MCF 10A (cell line): ENCODE results near the gene RBM20. TPM values are rescaled to one million over a fixed set of nuclear protein-coding genes. Genes with fewer than 3 reads are reported as not detected.

Experiments
- BruUV-seq: library from RNA; stranded (reverse); fragments of 400-500 nt; replicated peaks from 2 replicates; lab custom pipeline; 2021; lab: Mats Ljungman, UMichigan
- CTCF ChIA-PET: fragments of 300-600 bp; sonication (Branson Sonifier 250); formaldehyde crosslinking; extraction: SDS; loops from one replicate; lab custom pipeline; 2021; ENCODE audit warnings: antibody characterized with exemption, inconsistent platforms; lab: Yijun Ruan, JAX
- POLR2A ChIA-PET: fragments of 300-600, 350-650 bp; sonication (Branson Sonifier 250); formaldehyde crosslinking; extraction: SDS; loops from one replicate; lab custom pipeline; 2020; ENCODE audit warnings: antibody characterized with exemption, inconsistent platforms; lab: Yijun Ruan, JAX
- DNase-seq: peaks from one replicate; pipeline ENCODE4 v3.0.0-alpha.2; 2018; ENCODE audit not compliant: unreplicated experiment
- H3K27ac Mint-ChIP-seq: one replicate; pipeline ENCODE4 v1.8.0; 2022; ENCODE audit warnings: mild to moderate bottlenecking, low read depth, mixed read lengths; ENCODE audit not compliant: unreplicated experiment
- H3K27me3 Mint-ChIP-seq: one replicate; pipeline ENCODE4 v1.8.0; 2022; ENCODE audit warnings: mixed read lengths; ENCODE audit not compliant: insufficient read depth, unreplicated experiment
- H3K36me3 Mint-ChIP-seq: one replicate; pipeline ENCODE4 v1.8.0; 2022; ENCODE audit warnings: mild to moderate bottlenecking, moderate library complexity, mixed read lengths; ENCODE audit not compliant: insufficient read depth, unreplicated experiment
- H3K4me1 Mint-ChIP-seq: one replicate; pipeline ENCODE4 v1.8.0; 2022; ENCODE audit warnings: mixed read lengths; ENCODE audit not compliant: insufficient read depth, unreplicated experiment
- H3K4me3 Mint-ChIP-seq: one replicate; pipeline ENCODE4 v1.8.0; 2022; ENCODE audit warnings: mild to moderate bottlenecking, moderate library complexity, mixed read lengths; ENCODE audit not compliant: unreplicated experiment
- H3K9me3 Mint-ChIP-seq: one replicate; pipeline ENCODE4 v1.8.0; 2022; ENCODE audit warnings: mixed read lengths; ENCODE audit not compliant: unreplicated experiment
- intact Hi-C: fragments of 100-400 bp; cut with micrococcal nuclease; formaldehyde crosslinking; loops from 2 replicates; pipeline ENCODE4 v1.14.1; 2022
- total RNA-seq: library from RNA; stranded (reverse); gene quantifications from 2 replicates; pipeline ENCODE4 v1.2.3, GENCODE V29; 2022
- TF ChIP-seq, protein P1 (sequence below): fragments of 200-600 bp; IDR thresholded peaks from one replicate; pipeline ENCODE4 v1.8.0; 2022; ENCODE audit warnings: antibody characterized with exemption, mild to moderate bottlenecking; ENCODE audit not compliant: unreplicated experiment

The RBM20 gene
- total RNA-seq, 1 experiment from 2014 or later, result not detected

DNA sequence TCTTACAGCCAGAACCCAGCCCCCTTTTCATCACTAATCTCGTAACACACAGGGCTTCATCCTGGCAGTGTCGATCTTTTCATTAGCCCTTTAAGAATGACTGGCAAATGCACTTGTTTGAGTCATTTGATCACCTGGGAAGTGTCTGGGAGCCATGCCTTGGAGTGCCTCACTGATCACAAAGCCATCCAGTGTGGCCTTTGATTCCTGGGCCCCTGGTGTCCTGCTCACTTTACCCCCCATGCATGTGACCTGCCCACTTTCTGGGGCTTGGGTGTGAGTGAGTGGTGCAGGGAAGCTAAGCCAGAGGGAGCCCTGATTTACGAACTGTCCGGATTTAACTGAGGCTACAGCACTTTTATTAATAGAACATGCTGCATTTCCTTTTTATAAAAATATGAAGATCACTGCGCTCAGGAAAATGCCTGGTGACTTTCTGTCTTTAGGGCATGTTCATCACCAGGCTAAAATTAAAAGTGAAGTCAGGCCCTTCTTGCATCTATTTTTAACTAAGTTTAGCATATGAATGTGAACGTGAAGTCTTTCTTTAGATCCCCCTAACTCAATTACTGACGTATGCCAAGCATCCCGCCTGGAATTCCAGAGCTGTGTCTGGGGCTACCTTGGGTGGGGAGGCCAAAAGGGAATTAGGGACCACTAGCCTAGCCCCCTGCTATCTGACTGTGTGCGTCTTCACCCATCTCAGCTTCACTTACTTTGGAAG is 23.6 kb downstream of the RBM20 start:
- no peak overlapping the region for H3K4me3 Mint-ChIP-seq
- no peaks in the 10 kb centered on the region for H3K9me3 Mint-ChIP-seq
- ChIA-PET CTCF (interaction anchor here (1.0 kb wide), 1 partner anchor 63 kb away, joined by 3 read pairs; no protein-coding TSS in a partner anchor), POLR2A (no interaction called here)
- H3K27ac Mint-ChIP-seq, result no peak overlapping the region
- peaks cover 6% of the 10 kb centered on the region for H3K36me3 Mint-ChIP-seq
- H3K27me3 Mint-ChIP-seq, result no peaks in the 10 kb centered on the region
- TF ChIP-seq, protein P1, sequence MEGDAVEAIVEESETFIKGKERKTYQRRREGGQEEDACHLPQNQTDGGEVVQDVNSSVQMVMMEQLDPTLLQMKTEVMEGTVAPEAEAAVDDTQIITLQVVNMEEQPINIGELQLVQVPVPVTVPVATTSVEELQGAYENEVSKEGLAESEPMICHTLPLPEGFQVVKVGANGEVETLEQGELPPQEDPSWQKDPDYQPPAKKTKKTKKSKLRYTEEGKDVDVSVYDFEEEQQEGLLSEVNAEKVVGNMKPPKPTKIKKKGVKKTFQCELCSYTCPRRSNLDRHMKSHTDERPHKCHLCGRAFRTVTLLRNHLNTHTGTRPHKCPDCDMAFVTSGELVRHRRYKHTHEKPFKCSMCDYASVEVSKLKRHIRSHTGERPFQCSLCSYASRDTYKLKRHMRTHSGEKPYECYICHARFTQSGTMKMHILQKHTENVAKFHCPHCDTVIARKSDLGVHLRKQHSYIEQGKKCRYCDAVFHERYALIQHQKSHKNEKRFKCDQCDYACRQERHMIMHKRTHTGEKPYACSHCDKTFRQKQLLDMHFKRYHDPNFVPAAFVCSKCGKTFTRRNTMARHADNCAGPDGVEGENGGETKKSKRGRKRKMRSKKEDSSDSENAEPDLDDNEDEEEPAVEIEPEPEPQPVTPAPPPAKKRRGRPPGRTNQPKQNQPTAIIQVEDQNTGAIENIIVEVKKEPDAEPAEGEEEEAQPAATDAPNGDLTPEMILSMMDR, result no peak
- no peak for DNase-seq
- intact Hi-C loops, result no loop called here
- BruUV-seq, result no TSS peak
- peaks cover 14% of the 10 kb centered on the region for H3K4me1 Mint-ChIP-seq

DNA sequence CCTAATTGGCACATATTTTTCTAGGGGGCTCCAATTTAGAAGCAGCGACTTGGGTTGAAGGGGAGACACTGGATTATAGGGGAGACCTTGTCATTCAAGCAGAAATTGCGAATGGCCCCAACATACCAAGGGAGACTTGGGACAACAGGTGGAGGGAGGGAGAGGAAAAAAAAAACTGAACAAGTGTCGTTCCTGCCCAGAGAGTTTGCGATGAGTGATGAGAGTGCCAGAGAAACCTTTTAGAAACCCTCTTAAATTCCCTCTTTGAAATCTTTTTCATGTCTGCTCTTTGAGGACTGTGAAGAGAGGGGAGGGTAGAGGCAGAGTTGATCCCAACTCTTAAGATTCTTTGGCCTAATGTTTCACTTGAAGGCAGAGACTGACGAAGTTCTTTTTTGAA is 24.3 kb downstream of the RBM20 start:
- POLR2A ChIA-PET, result no interaction called here
- Mint-ChIP-seq H3K27ac (no peak overlapping the region), H3K9me3 (no peaks in the 10 kb centered on the region), H3K4me3 (no peak overlapping the region), H3K36me3 (peaks cover 6% of the 10 kb centered on the region), H3K4me1 (peaks cover 14% of the 10 kb centered on the region), H3K27me3 (no peaks in the 10 kb centered on the region)
- intact Hi-C loops, result no loop called here
- TF ChIP-seq, protein P1, result no peak
- DNase-seq, result no peak
- CTCF ChIA-PET, result interaction anchor here (0.9 to 1.0 kb wide), 2 partner anchors 12 to 60 kb away, joined by 3 to 6 read pairs; no protein-coding TSS in a partner anchor
- no TSS peak for BruUV-seq

DNA sequence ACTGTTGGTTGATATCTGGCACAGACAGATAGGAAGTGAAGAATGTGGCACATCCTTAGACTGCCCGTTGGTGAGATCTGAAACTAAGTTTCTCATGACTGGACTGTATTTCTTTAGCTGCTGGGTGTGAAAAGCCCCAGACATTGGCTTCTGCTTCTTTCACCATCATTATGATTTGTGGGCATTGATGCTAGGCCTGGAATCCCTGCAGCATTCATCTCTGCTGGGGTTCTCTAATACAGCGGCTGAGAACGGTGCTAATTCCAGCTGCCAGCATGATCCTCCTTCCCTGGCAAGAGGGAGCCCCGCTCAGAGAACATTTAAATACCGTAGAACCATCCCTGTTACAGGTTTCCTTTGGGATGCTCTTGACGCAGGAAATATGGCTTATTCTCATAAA is 26.2 kb downstream of the RBM20 start:
- peaks cover 5% of the 10 kb centered on the region for H3K4me1 Mint-ChIP-seq
- no peaks in the 10 kb centered on the region for H3K9me3 Mint-ChIP-seq
- intact Hi-C loops, result no loop called here
- no peak overlapping the region for H3K4me3 Mint-ChIP-seq
- no peaks in the 10 kb centered on the region for H3K27me3 Mint-ChIP-seq
- no peaks in the 10 kb centered on the region for H3K36me3 Mint-ChIP-seq
- BruUV-seq, result no TSS peak
- no peak overlapping the region for H3K27ac Mint-ChIP-seq
- ChIA-PET POLR2A (no interaction called here), CTCF (interaction anchor here (4.7 kb wide), 1 partner anchor 11 kb away, joined by 27 read pairs; no protein-coding TSS in a partner anchor)
- TF ChIP-seq, protein P1, result no peak
- DNase-seq, result no peak

DNA sequence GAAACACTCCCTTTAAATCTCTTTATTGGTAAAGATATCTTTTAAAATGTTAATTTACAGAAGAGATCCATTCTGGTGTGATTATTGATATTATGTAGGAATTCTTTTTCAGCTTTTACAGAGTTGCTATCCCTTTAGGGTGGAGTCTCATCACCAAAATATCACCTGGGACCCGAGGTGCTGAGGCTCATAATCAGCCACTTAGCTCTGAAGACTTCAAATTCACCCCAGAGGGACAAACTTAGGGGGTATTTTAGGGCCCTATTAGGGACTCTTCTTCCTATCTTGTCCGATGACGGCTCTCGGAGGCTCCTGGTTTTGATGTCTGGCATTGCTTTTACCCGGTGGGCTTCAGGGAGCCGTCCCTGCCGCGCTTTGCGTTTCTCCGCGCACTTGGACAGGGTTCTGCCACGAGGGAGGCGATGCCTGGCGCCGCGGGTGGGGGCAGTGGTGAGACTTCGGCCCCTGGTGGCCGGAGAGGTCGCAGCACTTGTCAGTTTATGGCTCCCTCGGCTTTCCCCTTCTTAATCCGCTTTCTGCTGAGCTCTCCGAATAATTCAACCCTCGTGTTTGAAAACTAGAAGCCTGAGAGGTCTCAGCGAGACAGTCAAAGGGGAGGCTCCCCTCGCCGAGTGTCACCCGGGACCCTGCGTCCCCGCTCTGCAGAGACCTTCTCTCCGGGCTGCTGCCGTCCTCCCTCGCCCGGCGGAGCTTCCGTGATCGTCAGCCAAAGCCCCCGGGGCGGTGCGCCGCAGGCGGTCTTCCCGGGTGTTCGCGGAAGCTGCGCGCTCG is 27.8 kb downstream of the RBM20 start:
- CTCF ChIA-PET, result interaction anchor here (0.5 to 4.7 kb wide), 47 partner anchors 9 to 1655 kb away, joined by 3 to 33 read pairs (median 4); partner anchors contain the start of gene PDCD4
- Mint-ChIP-seq H3K9me3 (no peaks in the 10 kb centered on the region), H3K4me3 (peak overlapping the region; percentile 75), H3K36me3 (no peaks in the 10 kb centered on the region), H3K4me1 (no peaks in the 10 kb centered on the region), H3K27me3 (no peaks in the 10 kb centered on the region), H3K27ac (peak overlapping the region; percentile 80)
- no TSS peak for BruUV-seq
- TF ChIP-seq, protein P1, result peak; percentile 75
- peak; percentile 76 for DNase-seq
- POLR2A ChIA-PET, result interaction anchor here (0.6 to 2.3 kb wide), 13 partner anchors 9 to 367 kb away, joined by 3 to 17 read pairs (median 4); partner anchors contain the start of gene SMNDC1
- intact Hi-C loops, result loop anchor here (2.0 kb wide), 1 partner anchor 61 kb away; no protein-coding TSS in a partner anchor
